Measurements from ENCODE around the gene SH2D3A. TPM values are rescaled to one million over a fixed set of nuclear protein-coding genes. Genes with fewer than 3 reads are reported as not detected.
"Not testable (repeated sequence)": the region's sequence is repeated elsewhere in the genome, so short reads cannot be mapped to it uniquely, and the experiment has no call there.

SH2D3A gene
- total and polyA plus RNA-seq, 2 donors from 2014 or later, result 12.5 to 35.4 TPM

DNA sequence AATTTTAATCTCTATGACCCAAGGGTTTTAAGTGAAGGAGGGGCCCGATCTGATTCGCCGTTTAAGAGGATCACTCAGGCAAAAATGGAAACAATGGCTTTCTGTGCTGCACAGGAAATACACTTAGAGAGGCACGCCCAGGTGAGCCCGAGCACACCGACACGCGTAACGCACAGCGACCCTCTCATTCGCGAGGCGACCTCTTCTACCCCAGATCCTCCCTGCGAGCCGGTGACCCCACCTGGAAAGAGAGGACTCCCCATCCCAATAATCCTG is 216 bp downstream of the SH2D3A start:
- Histone ChIP-seq H3K4me3 (ENCODE audit: low read length in 3 of 3) (peak overlapping the region; percentile 40 to 88 (median 73)), H3K4me1 (ENCODE audit: control insufficient read depth in 2 of 3, insufficient read depth in 2 of 3, low read depth in 1 of 3, low read length in 3 of 3) (peaks cover 0 to 13% (median 0%) of the 10 kb centered on the region in 3 donors), H3K27ac (ENCODE audit: low read depth in 2 of 2, low read length in 2 of 2) (peak overlapping the region; percentile 41 to 60), H3K36me3 (ENCODE audit: control insufficient read depth in 2 of 3, insufficient read depth in 3 of 3, low read length in 3 of 3) (no peaks in the 10 kb centered on the region), H3K9ac (ENCODE audit: low read length in 3 of 3) (peak overlapping the region; percentile 26 to 83 (median 30)), H3K9me3 (ENCODE audit: control insufficient read depth in 2 of 3, insufficient read depth in 1 of 3, low read length in 3 of 3) (no peaks in the 10 kb centered on the region), H3K27me3 (ENCODE audit: control insufficient read depth, insufficient read depth, low read length) (no peaks in the 10 kb centered on the region)
- DNase-seq (peak in 1 of 5 donors; percentile 55), FAIRE-seq (no peak)
- no peak for TF ChIP-seq CTCF (IDR thresholded peaks at IDR 0.05; ENCODE audit: borderline replicate concordance, extremely low read depth, insufficient read depth)
- intact Hi-C loops (cut with DNase I), result no loop called here

DNA sequence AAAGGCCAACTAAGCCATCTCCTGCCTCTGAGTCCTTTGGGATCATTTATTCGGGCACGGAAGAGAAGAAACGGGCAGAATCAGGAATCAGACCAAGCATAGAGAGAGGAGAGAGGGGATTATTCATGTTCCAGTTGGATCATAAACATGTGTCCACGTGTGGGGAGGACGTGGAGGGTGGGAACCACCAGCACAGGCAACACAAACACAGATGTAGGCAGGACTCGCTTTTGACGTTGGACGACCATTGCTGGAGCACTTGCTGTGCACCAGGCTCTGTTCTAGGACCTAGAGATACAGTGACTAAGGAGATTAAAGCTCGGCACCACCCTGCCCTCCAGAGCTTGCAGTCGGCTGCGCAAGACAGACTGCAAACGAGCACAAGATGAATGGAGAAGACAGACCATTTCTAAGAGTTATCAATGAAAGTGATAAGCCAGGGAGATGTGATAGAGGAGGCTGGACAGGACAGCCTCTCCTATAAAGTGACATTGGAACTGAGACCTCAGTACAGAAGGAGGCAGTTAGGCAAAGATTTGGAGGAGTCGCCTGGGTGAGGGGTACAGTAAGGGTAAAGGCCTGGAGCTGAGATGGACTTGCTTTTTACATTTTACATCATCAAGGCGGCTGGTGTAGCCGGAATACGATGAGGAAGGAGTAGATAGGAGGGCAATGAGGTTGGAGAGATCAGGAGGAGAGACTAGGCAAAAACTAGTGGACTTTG is 716 bp downstream of the SH2D3A start:
- H3K36me3 ChIP-seq (ENCODE audit: control insufficient read depth in 2 of 3, insufficient read depth in 3 of 3, low read length in 3 of 3), result no peaks in the 10 kb centered on the region
- H3K4me3 ChIP-seq (ENCODE audit: low read length in 3 of 3), result peak overlapping the region; percentile 40 to 88 (median 73)
- H3K27ac ChIP-seq (ENCODE audit: low read depth in 2 of 2, low read length in 2 of 2), result peak overlapping the region; percentile 60 to 77
- intact Hi-C loops (cut with DNase I), result no loop called here
- H3K9me3 ChIP-seq (ENCODE audit: control insufficient read depth in 2 of 3, insufficient read depth in 1 of 3, low read length in 3 of 3), result no peaks in the 10 kb centered on the region
- FAIRE-seq (no peak), DNase-seq (no peak)
- no peaks in the 10 kb centered on the region for H3K27me3 ChIP-seq (ENCODE audit: control insufficient read depth, insufficient read depth, low read length)
- no peak for TF ChIP-seq CTCF (IDR thresholded peaks at IDR 0.05; ENCODE audit: borderline replicate concordance, extremely low read depth, insufficient read depth)
- peak overlapping the region; percentile 26 to 83 (median 30) for H3K9ac ChIP-seq (ENCODE audit: low read length in 3 of 3)
- peaks cover 0 to 13% (median 0%) of the 10 kb centered on the region in 3 donors for H3K4me1 ChIP-seq (ENCODE audit: control insufficient read depth in 2 of 3, insufficient read depth in 2 of 3, low read depth in 1 of 3, low read length in 3 of 3)

DNA sequence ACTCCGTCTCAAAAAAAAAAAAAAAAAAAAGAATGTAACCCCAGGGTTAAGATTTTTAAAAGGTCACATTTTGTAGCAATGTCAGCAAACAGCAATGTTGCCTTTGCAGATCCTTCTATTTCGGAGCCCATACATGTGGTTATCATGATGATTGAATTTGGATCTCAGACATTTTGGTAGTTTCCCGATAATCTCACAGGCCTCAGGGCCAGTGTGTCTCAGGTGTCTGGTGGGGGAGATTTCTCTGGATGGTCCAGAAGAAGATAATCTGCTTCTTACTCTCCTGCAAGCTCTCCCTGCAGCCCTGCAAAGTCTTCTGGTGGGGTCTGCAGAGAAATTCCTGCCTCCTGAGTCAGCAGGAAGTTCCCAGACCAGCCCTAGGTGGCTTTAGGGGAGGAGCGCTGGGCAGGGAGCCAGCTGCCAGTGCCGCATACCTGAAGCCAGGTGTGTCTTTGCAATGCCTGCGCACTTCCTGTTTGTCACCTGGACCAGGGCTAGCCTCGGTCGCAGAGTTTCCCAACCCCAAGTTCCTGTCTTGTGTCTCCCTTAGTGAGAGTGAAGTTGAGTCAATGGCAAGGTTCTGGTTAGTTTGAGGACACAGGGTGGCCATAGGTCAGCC is 1.4 kb downstream of the SH2D3A start:
- Histone ChIP-seq H3K27me3 (ENCODE audit: control insufficient read depth, insufficient read depth, low read length) (no peaks in the 10 kb centered on the region), H3K36me3 (ENCODE audit: control insufficient read depth in 2 of 3, insufficient read depth in 3 of 3, low read length in 3 of 3) (no peaks in the 10 kb centered on the region), H3K9me3 (ENCODE audit: control insufficient read depth in 2 of 3, insufficient read depth in 1 of 3, low read length in 3 of 3) (no peaks in the 10 kb centered on the region), H3K27ac (ENCODE audit: low read depth in 2 of 2, low read length in 2 of 2) (peak overlapping the region; percentile 60 to 77), H3K4me3 (ENCODE audit: low read length in 3 of 3) (peak overlapping the region; percentile 40 to 88 (median 73)), H3K4me1 (ENCODE audit: control insufficient read depth in 2 of 3, insufficient read depth in 2 of 3, low read depth in 1 of 3, low read length in 3 of 3) (peaks cover 0 to 13% (median 0%) of the 10 kb centered on the region in 3 donors), H3K9ac (ENCODE audit: low read length in 3 of 3) (peak overlapping the region in 2 of 3 donors; percentile 20 to 30)
- FAIRE-seq, result no peak
- peak; percentile 80 to 96 (median 84) for DNase-seq
- no peak for TF ChIP-seq CTCF (IDR thresholded peaks at IDR 0.05; ENCODE audit: borderline replicate concordance, extremely low read depth, insufficient read depth)
- intact Hi-C loops (cut with DNase I), result no loop called here

- H3K4me3 ChIP-seq (ENCODE audit: low read length in 3 of 3); H3K9ac ChIP-seq (ENCODE audit: low read length in 3 of 3); H3K27ac ChIP-seq (ENCODE audit: low read depth in 2 of 2, low read length in 2 of 2); H3K9me3 ChIP-seq (ENCODE audit: control insufficient read depth in 2 of 3, insufficient read depth in 1 of 3, low read length in 3 of 3); H3K27me3 ChIP-seq (ENCODE audit: control insufficient read depth, insufficient read depth, low read length); FAIRE-seq; intact Hi-C loops (cut with DNase I); H3K36me3 ChIP-seq (ENCODE audit: control insufficient read depth in 2 of 3, insufficient read depth in 3 of 3, low read length in 3 of 3): not testable (repeated sequence)
- peaks cover 0 to 13% (median 0%) of the 10 kb centered on the region in 3 donors for H3K4me1 ChIP-seq (ENCODE audit: control insufficient read depth in 2 of 3, insufficient read depth in 2 of 3, low read depth in 1 of 3, low read length in 3 of 3)
- peak in 1 of 5 donors; percentile 7 for DNase-seq
Measured at GRCh38 chr19:6762253-6762797, 4.9 kb downstream of the SH2D3A start.
